Gastroesophageal sphincter (tissue), 4 donors: ENCODE results near the gene GAS2L1. TPM values are rescaled to one million over a fixed set of nuclear protein-coding genes. Genes with fewer than 3 reads are reported as not detected.

Experiments used
- ATAC-seq: fragments of 150-250 bp; one replicate; pipeline ENCODE4 v1.9.1; 2016; ENCODE audit warnings: mild to moderate bottlenecking, moderate library complexity
- H3K27ac ChIP-seq, 4 donors: fragments of 200-600 bp; sonication (generic) in 3 of 4; 1 replicate in 3 of 4; 2 replicates in 1 of 4; pipeline ENCODE4 v1.5.1; 2016 to 2019
- H3K27me3 ChIP-seq: fragments of 200-600 bp; sonication (generic); one replicate; pipeline ENCODE4 v1.5.1; 2019
- H3K36me3 ChIP-seq, 2 donors: fragments of 200-600 bp; sonication (generic); one replicate each; pipeline ENCODE4 v1.5.1; 2019; ENCODE audit warnings: control low read depth in 1 of 2
- H3K4me1 ChIP-seq, 3 donors: fragments of 200-600 bp; sonication (generic); 1 replicate in 2 of 3; 2 replicates in 1 of 3; pipeline ENCODE4 v1.5.1; 2016 to 2019; ENCODE audit warnings: control low read depth in 2 of 3
- H3K4me3 ChIP-seq, 2 donors: fragments of 200-600 bp; sonication (generic); one replicate each; pipeline ENCODE4 v1.5.1; 2019; ENCODE audit warnings: mild to moderate bottlenecking in 1 of 2, moderate library complexity in 1 of 2
- H3K9me3 ChIP-seq, 3 donors: fragments of 200-600 bp; sonication (generic); one replicate each; pipeline ENCODE4 v1.5.1; 2017 to 2019; ENCODE audit warnings: control low read depth in 2 of 3
- CTCF ChIP-seq, 4 experiments: fragments of 200-600 bp in 2 of 4; fragments of 450-650 bp in 2 of 4; sonication (generic) in 1 of 4; IDR thresholded peaks; one replicate each; pipeline ENCODE4 v1.5.1; 2017 to 2019; ENCODE audit warnings: antibody characterized with exemption in 4 of 4, mild to moderate bottlenecking in 2 of 4, moderate library complexity in 2 of 4
- EP300 ChIP-seq: sonication (generic); formaldehyde crosslinking; IDR thresholded peaks from one replicate; pipeline ENCODE4 v1.6.1; 2017; ENCODE audit warnings: antibody characterized with exemption, mild to moderate bottlenecking
- POLR2A ChIP-seq, 2 donors: fragments of 450-650 bp; IDR thresholded peaks; one replicate each; pipeline ENCODE4 v1.6.1; 2017; ENCODE audit warnings: antibody characterized with exemption in 2 of 2, mild to moderate bottlenecking in 2 of 2, moderate library complexity in 1 of 2
- POLR2AphosphoS5 ChIP-seq: sonication (generic); formaldehyde crosslinking; IDR thresholded peaks from one replicate; pipeline ENCODE4 v1.6.1; 2017; ENCODE audit warnings: antibody characterized with exemption
- WGBS, 2 donors: methylation state at CpG; one replicate each; pipeline ENCODE4 v1.1.5; 2018; ENCODE audit warnings: low coverage in 1 of 2; 5-methylcytosine and 5-hydroxymethylcytosine counted together
- total RNA-seq, 4 donors: library from RNA; depleted of rRNA; stranded (reverse); fragments of >200 nt; gene quantifications; one replicate each; pipeline ENCODE4 v1.1.0, GENCODE V29; 2016

GAS2L1 gene
- total RNA-seq, 4 donors from 2014 or later = 17.8 to 65.5 (median 36.8) TPM

DNA sequence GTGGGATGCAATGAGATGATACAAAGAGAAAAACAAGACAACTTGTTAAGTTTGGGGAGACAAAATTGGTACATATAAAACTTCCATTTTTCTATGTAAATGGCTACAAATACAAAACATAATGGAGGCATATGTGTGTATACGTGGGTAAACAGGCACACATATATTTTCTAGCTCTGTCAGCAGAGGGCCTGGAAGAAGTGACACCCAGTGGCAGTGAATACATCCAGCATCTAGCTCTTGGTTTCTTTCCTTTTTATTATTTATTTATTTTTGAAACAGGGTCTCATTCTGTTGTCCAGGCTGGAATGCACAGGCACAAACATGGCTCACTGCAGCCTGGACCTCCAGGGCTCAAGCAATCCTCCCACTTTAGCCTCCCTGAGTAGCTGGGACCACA is 14.1 kb downstream of the GAS2L1 start:
- no peak for TF ChIP-seq EP300
- TF ChIP-seq POLR2AphosphoS5 = no peak
- TF ChIP-seq POLR2A (IDR thresholded peaks at IDR 0.05) = no peak
- no peak for TF ChIP-seq CTCF (IDR thresholded peaks at IDR 0.05)
- Histone ChIP-seq H3K36me3 (no peaks in the 10 kb centered on the region), H3K27me3 (peaks cover 13% of the 10 kb centered on the region), H3K27ac (no peak overlapping the region), H3K9me3 (no peaks in the 10 kb centered on the region), H3K4me1 (peaks cover 0 to 6% (median 3%) of the 10 kb centered on the region in 3 donors), H3K4me3 (no peak overlapping the region)
- no peak for ATAC-seq
- 63 to 69% methylated on average over 1 of the region's 1 CpG for WGBS, 2 donors

- no peaks in the 10 kb centered on the region for H3K9me3 ChIP-seq
- TF ChIP-seq CTCF (IDR thresholded peaks at IDR 0.05) (no peak), EP300 (no peak), POLR2AphosphoS5 (no peak), POLR2A (IDR thresholded peaks at IDR 0.05) (no peak)
- H3K4me1 ChIP-seq = peaks cover 0 to 7% (median 0%) of the 10 kb centered on the region in 3 donors
- no peak overlapping the region for H3K27ac ChIP-seq
- H3K4me3 ChIP-seq = no peak overlapping the region
- peaks cover 0 to 23% of the 10 kb centered on the region in 2 donors for H3K36me3 ChIP-seq
- no peaks in the 10 kb centered on the region for H3K27me3 ChIP-seq
- no peak for ATAC-seq
Measured at GRCh38 chr22:29323641-29324040, 17.2 kb downstream of the GAS2L1 start.

DNA sequence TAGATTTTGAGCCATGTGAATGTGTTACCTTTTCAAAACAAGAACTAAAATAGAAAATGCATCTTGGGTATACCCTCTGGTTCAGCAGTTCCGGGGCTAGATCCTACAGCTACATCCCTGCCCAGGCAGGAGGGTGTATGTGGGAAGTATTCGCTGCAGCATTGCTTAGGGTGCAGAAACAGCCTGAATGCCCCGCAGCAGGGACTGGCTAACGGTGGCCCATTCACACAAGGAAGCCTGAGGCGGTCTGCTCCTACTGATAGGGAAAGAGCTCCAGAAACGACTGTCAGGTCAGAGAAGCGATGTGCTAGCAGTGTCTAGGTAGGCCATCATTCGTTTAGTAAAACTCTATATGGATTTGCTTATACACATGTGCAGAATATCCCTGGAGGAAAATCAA is 18.9 kb downstream of the GAS2L1 start:
- TF ChIP-seq POLR2A (IDR thresholded peaks at IDR 0.05) (no peak), CTCF (IDR thresholded peaks at IDR 0.05) (no peak), EP300 (no peak), POLR2AphosphoS5 (no peak)
- Histone ChIP-seq H3K4me3 (no peak overlapping the region), H3K4me1 (peaks cover 0 to 10% (median 0%) of the 10 kb centered on the region in 3 donors), H3K9me3 (no peaks in the 10 kb centered on the region), H3K27me3 (no peaks in the 10 kb centered on the region), H3K27ac (no peak overlapping the region), H3K36me3 (peaks cover 0 to 40% of the 10 kb centered on the region in 2 donors)
- WGBS, 2 donors = 75 to 78% methylated on average over 5 to 6 of the region's 8 CpGs
- no peak for ATAC-seq

DNA sequence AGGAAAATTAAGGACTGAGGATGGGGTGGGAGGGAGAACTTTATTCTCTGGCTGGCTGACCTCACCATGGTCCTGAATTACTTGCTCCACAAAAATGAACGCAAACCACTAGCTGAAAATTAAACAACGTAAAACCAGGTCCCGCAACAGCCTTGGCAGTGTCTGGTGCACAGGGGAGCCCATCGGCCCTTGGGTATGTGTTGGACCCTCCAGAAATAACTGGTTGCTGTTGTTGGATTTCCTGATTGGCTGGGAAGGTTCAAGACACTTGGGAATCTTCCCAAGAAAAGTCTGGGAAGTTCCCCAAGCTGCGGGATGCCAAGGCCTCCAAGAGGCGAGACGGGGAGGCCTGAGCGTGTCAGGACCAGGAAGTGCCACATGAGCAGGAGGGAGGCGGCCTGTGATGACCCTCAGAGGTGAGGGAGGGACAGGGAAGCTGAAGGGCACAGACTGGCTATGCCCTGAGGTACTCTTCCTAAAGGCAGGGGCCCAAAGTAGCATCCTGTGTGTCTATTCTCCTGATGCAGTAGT is 19.4 kb downstream of the GAS2L1 start:
- 10 to 44% methylated on average over 2 to 6 of the region's 9 CpGs for WGBS, 2 donors
- Histone ChIP-seq H3K36me3 (peaks cover 0 to 45% of the 10 kb centered on the region in 2 donors), H3K27ac (no peak overlapping the region), H3K4me1 (peaks cover 0 to 15% (median 0%) of the 10 kb centered on the region in 3 donors), H3K9me3 (no peaks in the 10 kb centered on the region), H3K27me3 (no peaks in the 10 kb centered on the region), H3K4me3 (no peak overlapping the region)
- no peak for TF ChIP-seq POLR2AphosphoS5
- no peak for TF ChIP-seq EP300
- TF ChIP-seq POLR2A (IDR thresholded peaks at IDR 0.05) = no peak
- ATAC-seq = no peak

DNA sequence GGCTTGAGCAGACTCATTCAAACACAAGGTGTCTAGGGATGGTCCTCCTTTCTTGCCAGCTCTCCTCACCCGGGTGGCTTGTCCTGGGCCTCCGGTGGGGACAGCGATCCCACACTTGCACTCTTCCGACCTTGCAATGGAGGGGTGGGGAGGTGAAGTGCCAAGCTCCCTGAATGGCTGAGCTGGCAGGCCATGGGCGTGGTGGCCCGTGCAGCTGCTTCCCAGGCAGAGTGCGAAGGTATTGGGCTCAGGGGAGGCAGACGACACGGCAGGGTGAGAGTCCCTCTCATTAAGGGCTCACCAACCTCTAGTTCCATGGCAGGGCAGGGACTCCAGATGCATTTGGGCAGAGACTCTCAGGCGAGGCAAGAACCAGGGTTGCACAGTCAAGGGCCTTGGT is 20.0 kb downstream of the GAS2L1 start:
- 92% methylated on average over 3 of the region's 10 CpGs; no CpG with 5 or more reads in 1 of the 2 donors for WGBS, 2 donors
- H3K27ac ChIP-seq = no peak overlapping the region
- no peak for ATAC-seq
- H3K27me3 ChIP-seq = no peaks in the 10 kb centered on the region
- peaks cover 0 to 51% of the 10 kb centered on the region in 2 donors for H3K36me3 ChIP-seq
- H3K4me3 ChIP-seq = no peak overlapping the region
- H3K9me3 ChIP-seq = no peaks in the 10 kb centered on the region
- no peak for TF ChIP-seq CTCF (IDR thresholded peaks at IDR 0.05)
- TF ChIP-seq EP300 = no peak
- no peak for TF ChIP-seq POLR2A (IDR thresholded peaks at IDR 0.05)
- TF ChIP-seq POLR2AphosphoS5 = no peak
- H3K4me1 ChIP-seq = peaks cover 0 to 18% (median 0%) of the 10 kb centered on the region in 3 donors
